IPS-NIHi7 (cell line): ENCODE results near the gene DCTN3.

Experiments
- DNase-seq: peaks from one replicate; pipeline ENCODE4 v3.0.0; 2012; ENCODE audit warnings: mixed read lengths; ENCODE audit errors: extremely low spot score

The DCTN3 gene

DNA sequence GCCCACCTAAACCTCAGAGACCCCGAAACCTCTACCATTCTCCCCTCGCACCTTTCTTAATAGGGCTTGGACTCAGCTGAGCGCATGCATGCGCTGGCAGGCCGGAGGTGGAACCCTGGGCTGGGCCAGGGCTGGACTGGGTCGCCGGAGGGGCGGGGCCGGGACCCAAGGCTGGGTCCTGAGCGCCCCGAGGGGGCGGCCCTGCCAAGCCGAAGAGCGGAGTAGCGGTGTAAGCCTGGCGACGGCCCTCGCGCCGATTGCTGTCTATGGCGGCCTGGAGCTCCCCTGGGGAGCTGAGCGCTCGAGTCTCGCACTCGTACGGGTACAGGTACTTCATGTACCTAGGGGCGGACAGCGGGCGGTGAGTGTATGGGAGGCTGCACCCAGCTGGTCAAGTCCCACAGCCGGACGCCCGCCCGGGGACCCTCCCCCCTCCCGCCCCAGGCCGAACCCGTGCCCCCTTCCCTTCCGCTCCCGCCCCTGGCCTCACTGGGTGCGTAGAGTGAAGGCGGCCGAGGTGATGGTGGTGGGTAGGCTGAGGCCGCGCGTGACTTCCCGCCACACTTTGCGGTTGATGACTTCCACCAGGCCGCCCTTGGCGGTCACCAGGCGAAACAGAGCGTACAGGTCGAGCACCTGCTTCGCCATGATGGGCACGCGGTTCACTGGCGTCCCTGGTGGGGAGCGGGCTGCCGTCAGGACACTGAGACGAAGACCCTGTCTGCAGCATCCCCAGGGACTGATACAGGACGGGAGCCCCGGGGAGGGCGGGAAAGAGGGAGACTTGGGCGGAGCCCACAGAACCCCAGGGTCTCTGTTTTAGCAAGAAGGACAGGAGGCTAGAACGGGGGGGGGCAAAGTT is 3.3 kb upstream of the DCTN3 start:
- no peak for DNase-seq

- no peak for DNase-seq
Observed at GRCh38 chr9:34615132-34615531, 5.2 kb downstream of the DCTN3 start.

DNA sequence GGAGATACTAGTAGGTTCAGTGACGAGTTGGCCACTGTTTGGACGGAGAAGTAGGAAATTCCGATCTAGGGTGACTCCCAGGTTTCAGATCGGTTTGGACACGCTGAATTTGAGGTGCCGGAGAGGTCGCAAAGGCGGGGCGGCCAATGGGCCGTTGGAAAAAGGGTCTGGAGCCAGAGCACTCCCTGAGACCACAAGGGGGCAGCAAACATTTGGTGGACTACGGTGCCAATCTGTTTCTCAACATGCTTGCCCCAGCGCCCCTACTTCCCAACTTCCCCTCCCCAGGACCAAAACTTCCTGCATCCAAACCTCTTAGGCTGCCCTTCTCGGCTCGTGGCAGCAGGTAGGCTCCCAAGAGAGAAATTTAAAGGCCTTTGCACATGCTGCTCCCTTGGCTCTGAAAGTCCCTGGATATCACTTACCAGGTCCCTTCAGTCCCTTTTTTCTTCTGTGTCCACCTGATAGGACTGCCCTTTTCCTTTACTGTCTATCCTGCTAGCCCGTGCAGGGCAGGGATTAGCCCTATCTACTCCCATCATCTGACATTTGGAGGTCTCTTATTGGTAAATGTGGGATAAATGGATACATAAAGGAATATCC is 7.4 kb downstream of the DCTN3 start:
- DNase-seq = peak; percentile 87

- peak; percentile 94 for DNase-seq
Observed at GRCh38 chr9:34611811-34612787, 8.2 kb downstream of the DCTN3 start, which contains the start of gene RPP25L. RPP25L (minus strand) TSS chr9:34612097; CDS start chr9:34611296, 801 bp downstream.

DNA sequence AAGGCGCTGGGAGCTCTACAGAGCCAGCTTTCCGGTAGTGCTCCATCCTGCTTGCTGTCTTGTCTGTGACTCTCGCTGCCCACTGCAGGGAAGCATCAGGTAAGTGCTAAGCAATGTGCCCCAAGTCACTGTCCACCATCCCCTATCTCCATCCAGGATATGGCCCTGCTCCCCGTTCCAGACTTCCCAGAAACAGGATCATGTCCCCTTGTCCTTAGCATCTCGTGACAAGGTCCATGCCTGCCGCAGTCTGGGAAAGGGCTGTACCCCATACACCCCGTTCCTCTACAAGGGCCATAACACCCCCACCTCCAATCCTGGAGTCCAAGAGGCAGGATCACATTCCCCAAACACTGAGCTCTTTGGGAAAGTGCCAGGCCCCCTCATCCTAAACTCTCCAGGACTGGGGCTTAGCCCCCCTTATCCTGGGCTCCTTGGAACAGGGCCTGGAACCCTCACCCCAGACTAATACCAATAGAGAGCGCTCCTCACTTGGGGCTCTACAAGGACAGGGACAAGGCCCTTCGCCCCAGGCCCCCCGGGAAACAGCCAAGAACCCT is 9.0 kb downstream of the DCTN3 start:
- DNase-seq = no peak

DNA sequence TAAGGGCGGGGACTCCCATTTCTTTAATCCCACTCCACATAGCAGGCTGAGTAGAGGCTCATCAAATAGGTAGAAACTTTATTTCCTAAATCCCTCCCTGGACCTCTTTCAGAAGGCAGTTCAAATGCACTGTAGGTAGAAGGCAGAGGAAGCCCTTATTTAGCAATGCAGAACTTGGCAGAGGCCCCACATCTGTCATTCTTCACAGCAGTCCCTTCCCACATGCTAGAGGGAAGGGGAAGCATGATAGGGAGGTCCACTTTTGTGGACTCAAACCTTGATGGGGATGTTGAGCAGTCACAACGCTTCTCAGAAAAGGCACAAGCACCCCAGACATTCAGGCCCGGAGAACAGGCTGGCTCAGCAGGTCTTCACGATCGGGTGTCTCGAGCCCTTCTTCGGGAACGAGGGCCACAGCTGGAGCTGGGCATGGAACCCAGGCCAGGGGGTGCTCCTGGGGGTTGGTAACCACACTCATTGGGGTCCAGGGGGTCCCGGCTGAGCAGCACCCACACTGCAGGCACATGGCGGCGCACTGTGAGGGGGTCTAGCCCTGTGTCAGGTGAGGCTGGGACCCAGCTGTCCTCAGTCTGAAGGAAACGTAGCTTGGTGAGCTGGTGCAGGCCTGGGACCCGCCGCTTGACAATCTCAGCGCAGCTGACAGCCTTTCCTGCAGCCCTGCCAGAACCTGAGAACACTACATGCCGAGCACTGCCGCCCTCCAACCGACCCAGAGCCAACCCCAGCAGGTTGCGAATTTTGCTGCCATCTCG is 9.7 kb downstream of the DCTN3 start:
- DNase-seq = no peak

DNA sequence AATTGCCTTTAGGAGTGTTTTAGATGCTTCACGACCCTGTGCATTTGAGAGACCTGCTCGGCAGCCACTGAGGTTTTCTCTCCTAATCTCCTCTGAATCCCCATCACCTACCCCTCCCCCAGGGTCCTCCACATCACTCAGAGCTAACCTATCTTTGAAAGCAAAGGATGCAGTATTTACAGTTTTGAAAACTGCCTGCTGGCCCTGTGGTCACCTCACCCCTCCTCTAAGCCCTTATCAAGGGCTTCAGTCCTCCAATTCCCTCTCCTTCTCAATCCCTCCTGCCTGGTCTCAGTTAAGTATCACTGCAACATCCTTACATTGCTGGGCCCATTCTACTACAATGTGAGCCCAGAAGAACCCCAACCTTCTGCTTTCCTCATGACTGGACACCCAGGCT is 13.0 kb downstream of the DCTN3 start:
- DNase-seq = no peak

DNA sequence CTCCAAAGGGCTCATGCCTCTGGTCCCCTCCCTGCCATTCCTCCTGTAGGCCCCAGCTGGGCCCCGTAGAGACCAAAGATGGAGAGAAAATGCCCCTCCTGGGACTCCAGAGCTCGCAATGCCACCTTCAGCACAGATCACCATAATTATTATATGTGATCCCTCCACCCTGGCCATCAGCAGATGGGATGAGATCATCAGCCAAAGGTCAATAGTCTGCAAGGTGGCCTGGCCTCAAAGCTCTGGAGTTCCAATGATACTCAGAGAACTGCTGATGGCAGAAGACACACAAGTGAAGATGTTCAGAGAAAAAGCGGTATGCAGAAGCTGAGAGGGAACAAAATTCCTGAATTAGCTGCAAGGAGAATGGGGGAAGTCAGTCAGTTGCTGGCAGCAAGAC is 13.4 kb downstream of the DCTN3 start:
- DNase-seq = no peak

- DNase-seq = no peak
Observed at GRCh38 chr9:34606190-34606589, 14.1 kb downstream of the DCTN3 start.

- DNase-seq = peak; percentile 90
Observed at GRCh38 chr9:34603610-34604231, 16.6 kb downstream of the DCTN3 start.

GRCh38 chr9:34601937-34602573 is 18.2 kb downstream of the DCTN3 start:
- DNase-seq = peak; percentile 33

GRCh38 chr9:34600908-34601307 is 19.4 kb downstream of the DCTN3 start:
- DNase-seq = no peak

DNA sequence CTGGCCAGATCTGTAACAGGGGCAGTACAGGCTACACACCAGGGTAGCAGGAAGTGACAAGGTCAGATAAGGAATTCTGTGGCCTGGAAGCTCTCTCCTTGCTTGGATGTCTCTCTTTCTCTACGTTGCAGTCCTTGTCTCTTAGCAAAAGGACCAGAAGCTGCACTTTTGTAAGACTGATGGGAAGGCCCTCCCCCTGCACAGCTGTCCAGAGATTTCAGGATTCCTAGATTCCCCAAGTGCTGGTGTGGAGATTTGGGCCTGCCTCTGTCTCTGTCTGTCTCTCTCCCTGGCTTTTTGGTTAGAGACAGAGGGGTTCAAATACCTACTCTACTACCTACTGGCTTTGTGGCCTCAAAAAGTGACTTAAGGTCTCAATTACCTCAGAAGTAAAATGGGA is 20.7 kb downstream of the DCTN3 start:
- DNase-seq = peak; percentile 27

- no peak for DNase-seq
Observed at GRCh38 chr9:34594177-34594576, 26.1 kb downstream of the DCTN3 start.

- DNase-seq = peak; percentile 69
Observed at GRCh38 chr9:34592895-34593601, 27.2 kb downstream of the DCTN3 start.

- no peak for DNase-seq
Observed at GRCh38 chr9:34591917-34592866, 28.1 kb downstream of the DCTN3 start.

DNA sequence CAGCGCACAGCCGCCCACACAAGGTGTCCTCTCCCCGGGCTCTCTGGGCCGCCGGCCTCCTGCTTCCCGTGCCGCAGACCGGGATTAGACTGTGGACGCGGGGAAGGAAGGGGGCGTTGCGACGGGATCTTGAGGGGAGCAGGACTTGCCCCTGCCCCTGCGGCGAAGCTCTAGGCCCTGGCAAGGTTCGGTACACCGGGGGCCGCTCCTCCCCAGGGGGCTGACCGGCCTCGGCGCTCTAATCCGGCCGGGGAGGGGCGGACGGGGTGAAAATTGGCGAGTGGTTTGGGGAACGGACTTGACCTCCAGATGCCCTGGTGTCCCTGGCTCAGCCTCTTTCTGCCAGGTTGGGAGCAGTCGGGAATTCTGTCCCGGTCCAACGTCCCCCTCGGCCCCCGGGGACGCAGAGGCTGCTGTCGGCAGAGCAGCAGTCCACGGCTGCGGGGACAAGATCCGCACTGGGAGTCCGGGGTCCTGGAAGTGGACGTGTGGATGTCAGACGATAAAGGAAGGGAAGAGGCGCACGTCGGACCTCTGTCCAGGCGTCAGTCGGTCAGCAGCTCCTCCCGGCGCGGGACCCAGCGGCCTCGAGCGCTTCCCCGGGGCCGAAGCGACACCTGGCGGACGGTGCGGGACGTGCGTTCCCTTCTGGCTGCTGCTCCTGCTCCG is 28.9 kb downstream of the DCTN3 start:
- DNase-seq = peak; percentile 92
